ENCODE results near the gene NPAT.

NPAT gene

DNA sequence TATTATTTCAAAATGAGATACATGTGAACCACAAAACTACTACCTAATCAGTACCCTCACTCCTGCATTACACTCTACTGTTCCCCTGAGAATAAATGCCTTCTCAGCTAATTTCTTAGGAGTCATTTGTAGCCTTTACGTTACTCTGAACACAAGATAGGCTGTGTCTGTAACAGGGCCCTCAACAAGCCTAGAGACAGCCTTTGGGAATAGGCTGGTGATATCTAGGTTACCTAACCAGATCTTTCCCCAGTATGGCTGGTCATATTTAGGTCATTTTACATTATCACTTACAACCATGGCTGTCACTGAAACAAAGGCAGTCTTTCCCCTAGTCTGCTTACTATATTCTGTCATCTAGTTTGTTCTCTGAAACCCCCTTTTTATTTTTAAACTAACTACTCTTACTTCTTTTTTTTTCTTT is 14.6 kb upstream of the NPAT start:
- no peak overlapping the region for H3K4me3 ChIP-seq (ENCODE audit: insufficient read depth in 1 of 2, low read depth in 1 of 2, low read length in 2 of 2)
- H4K91ac ChIP-seq (ENCODE audit: low read length) = no peak overlapping the region
- no peak overlapping the region for H2AFZ ChIP-seq (ENCODE audit: low read depth, low read length)
- H3K4me1 ChIP-seq (ENCODE audit: control insufficient read depth, insufficient read depth, low read depth, low read length) = no peaks in the 10 kb centered on the region
- H2BK5ac ChIP-seq (ENCODE audit: low read depth, low read length, poor library complexity, severe bottlenecking) = no peak overlapping the region
- H3K79me1 ChIP-seq (replicated peaks; ENCODE audit: low read length, poor library complexity, severe bottlenecking) = peaks cover 22% of the 10 kb centered on the region
- no peak overlapping the region for H2BK15ac ChIP-seq (ENCODE audit: low read depth, poor library complexity, severe bottlenecking)
- peak overlapping the region in 1 of 2 experiments; percentile 72 for H2BK12ac ChIP-seq (ENCODE audit: low read length in 2 of 2)
- H3K23ac ChIP-seq (ENCODE audit: low read length in 2 of 2) = no peak overlapping the region
- H3K4me2 ChIP-seq (ENCODE audit: low read length, poor library complexity, severe bottlenecking) = no peak overlapping the region
- H2AK5ac ChIP-seq (ENCODE audit: low read length, severe bottlenecking) = no peak overlapping the region
- H3K9ac ChIP-seq (ENCODE audit: low read length) = no peak overlapping the region
- H3K9me3 ChIP-seq (ENCODE audit: control insufficient read depth, low read length) = no peaks in the 10 kb centered on the region
- H3K27me3 ChIP-seq (ENCODE audit: control insufficient read depth in 1 of 2, insufficient read depth in 1 of 2, low read length in 2 of 2) = no peaks in the 10 kb centered on the region
- peak overlapping the region; percentile 91 to 93 for H3K4ac ChIP-seq (ENCODE audit: low read depth in 1 of 2, low read length in 2 of 2)
- H3K27ac ChIP-seq (ENCODE audit: low read length, poor library complexity, severe bottlenecking) = no peak overlapping the region
- peaks cover 17 to 87% of the 10 kb centered on the region in 2 experiments for H3K36me3 ChIP-seq (ENCODE audit: control insufficient read depth in 1 of 2, insufficient read depth in 2 of 2, low read depth in 1 of 2, low read length in 2 of 2)
- no peak overlapping the region for H3K14ac ChIP-seq (ENCODE audit: low read length in 2 of 2)
- DNase-seq = peak; percentile 26
- WGBS = no CpG with 5 or more reads among the region's 1 CpG
- H2BK120ac ChIP-seq (ENCODE audit: low read depth, low read length) = no peak overlapping the region
- peak overlapping the region in 1 of 2 experiments; percentile 8 for H3K18ac ChIP-seq (ENCODE audit: low read depth in 1 of 2, low read length in 2 of 2)
- peak overlapping the region; percentile 60 for H4K8ac ChIP-seq (ENCODE audit: low read length)

DNA sequence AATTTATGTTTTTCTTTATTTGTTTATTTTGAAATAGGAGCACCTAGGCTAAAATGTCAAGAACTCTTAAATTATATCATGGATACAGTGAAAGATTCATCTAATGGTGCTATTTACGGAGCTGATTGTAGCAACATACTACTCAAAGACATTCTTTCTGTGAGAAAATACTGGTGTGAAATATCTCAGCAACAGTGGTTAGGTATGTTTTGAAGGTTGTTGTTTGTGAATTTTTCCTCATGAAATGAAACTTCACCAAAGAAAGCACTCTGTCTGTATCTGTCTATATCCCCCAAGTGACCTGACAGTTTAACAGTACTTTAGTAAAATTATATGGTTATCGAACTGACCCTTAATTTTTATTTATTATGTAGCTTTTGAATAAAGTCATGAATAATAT is 13.2 kb upstream of the NPAT start:
- Histone ChIP-seq H4K91ac (ENCODE audit: low read length) (no peak overlapping the region), H2AK5ac (ENCODE audit: low read length, severe bottlenecking) (no peak overlapping the region), H2BK120ac (ENCODE audit: low read depth, low read length) (no peak overlapping the region), H3K36me3 (ENCODE audit: control insufficient read depth in 1 of 2, insufficient read depth in 2 of 2, low read depth in 1 of 2, low read length in 2 of 2) (peaks cover 17 to 86% of the 10 kb centered on the region in 2 experiments), H3K18ac (ENCODE audit: low read depth in 1 of 2, low read length in 2 of 2) (no peak overlapping the region), H2BK12ac (ENCODE audit: low read length in 2 of 2) (no peak overlapping the region), H3K27ac (ENCODE audit: low read length, poor library complexity, severe bottlenecking) (no peak overlapping the region), H4K8ac (ENCODE audit: low read length) (no peak overlapping the region), H3K4me1 (ENCODE audit: control insufficient read depth, insufficient read depth, low read depth, low read length) (no peaks in the 10 kb centered on the region), H3K9ac (ENCODE audit: low read length) (no peak overlapping the region), H3K27me3 (ENCODE audit: control insufficient read depth in 1 of 2, insufficient read depth in 1 of 2, low read length in 2 of 2) (no peaks in the 10 kb centered on the region), H3K14ac (ENCODE audit: low read length in 2 of 2) (no peak overlapping the region), H2BK5ac (ENCODE audit: low read depth, low read length, poor library complexity, severe bottlenecking) (no peak overlapping the region), H3K4me3 (ENCODE audit: insufficient read depth in 1 of 2, low read depth in 1 of 2, low read length in 2 of 2) (no peak overlapping the region), H2BK15ac (ENCODE audit: low read depth, poor library complexity, severe bottlenecking) (no peak overlapping the region), H3K79me1 (replicated peaks; ENCODE audit: low read length, poor library complexity, severe bottlenecking) (peaks cover 21% of the 10 kb centered on the region), H3K4me2 (ENCODE audit: low read length, poor library complexity, severe bottlenecking) (no peak overlapping the region), H3K9me3 (ENCODE audit: control insufficient read depth, low read length) (no peaks in the 10 kb centered on the region), H3K4ac (ENCODE audit: low read depth in 1 of 2, low read length in 2 of 2) (no peak overlapping the region), H3K23ac (ENCODE audit: low read length in 2 of 2) (no peak overlapping the region), H2AFZ (ENCODE audit: low read depth, low read length) (no peak overlapping the region)
- no CpG with 5 or more reads among the region's 2 CpGs for WGBS
- DNase-seq = no peak

- no peak overlapping the region for H2AK5ac ChIP-seq (ENCODE audit: low read length, severe bottlenecking)
- no peaks in the 10 kb centered on the region for H3K9me3 ChIP-seq (ENCODE audit: control insufficient read depth, low read length)
- no peak overlapping the region for H2BK12ac ChIP-seq (ENCODE audit: low read length in 2 of 2)
- peaks cover 17 to 86% of the 10 kb centered on the region in 2 experiments for H3K36me3 ChIP-seq (ENCODE audit: control insufficient read depth in 1 of 2, insufficient read depth in 2 of 2, low read depth in 1 of 2, low read length in 2 of 2)
- H3K4me3 ChIP-seq (ENCODE audit: insufficient read depth in 1 of 2, low read depth in 1 of 2, low read length in 2 of 2) = no peak overlapping the region
- H2BK120ac ChIP-seq (ENCODE audit: low read depth, low read length) = no peak overlapping the region
- no peaks in the 10 kb centered on the region for H3K27me3 ChIP-seq (ENCODE audit: control insufficient read depth in 1 of 2, insufficient read depth in 1 of 2, low read length in 2 of 2)
- no peak overlapping the region for H3K18ac ChIP-seq (ENCODE audit: low read depth in 1 of 2, low read length in 2 of 2)
- H3K4ac ChIP-seq (ENCODE audit: low read depth in 1 of 2, low read length in 2 of 2) = no peak overlapping the region
- WGBS = no CpG with 5 or more reads among the region's 1 CpG
- H2BK15ac ChIP-seq (ENCODE audit: low read depth, poor library complexity, severe bottlenecking) = no peak overlapping the region
- no peak overlapping the region for H3K27ac ChIP-seq (ENCODE audit: low read length, poor library complexity, severe bottlenecking)
- no peaks in the 10 kb centered on the region for H3K4me1 ChIP-seq (ENCODE audit: control insufficient read depth, insufficient read depth, low read depth, low read length)
- peak overlapping the region; percentile 50 for H4K91ac ChIP-seq (ENCODE audit: low read length)
- no peak overlapping the region for H3K23ac ChIP-seq (ENCODE audit: low read length in 2 of 2)
- DNase-seq = no peak
- H3K14ac ChIP-seq (ENCODE audit: low read length in 2 of 2) = no peak overlapping the region
- H3K9ac ChIP-seq (ENCODE audit: low read length) = no peak overlapping the region
- H2AFZ ChIP-seq (ENCODE audit: low read depth, low read length) = no peak overlapping the region
- H3K79me1 ChIP-seq (replicated peaks; ENCODE audit: low read length, poor library complexity, severe bottlenecking) = peaks cover 21% of the 10 kb centered on the region
- no peak overlapping the region for H3K4me2 ChIP-seq (ENCODE audit: low read length, poor library complexity, severe bottlenecking)
- no peak overlapping the region for H2BK5ac ChIP-seq (ENCODE audit: low read depth, low read length, poor library complexity, severe bottlenecking)
- no peak overlapping the region for H4K8ac ChIP-seq (ENCODE audit: low read length)
Observed at GRCh38 chr11:108235192-108235591, 12.8 kb upstream of the NPAT start.

GRCh38 chr11:108233277-108233945 is 11.0 kb upstream of the NPAT start:
- no peak overlapping the region for H3K9ac ChIP-seq (ENCODE audit: low read length)
- H3K4ac ChIP-seq (ENCODE audit: low read depth in 1 of 2, low read length in 2 of 2) = no peak overlapping the region
- H3K27ac ChIP-seq (ENCODE audit: low read length, poor library complexity, severe bottlenecking) = no peak overlapping the region
- H3K23ac ChIP-seq (ENCODE audit: low read length in 2 of 2) = no peak overlapping the region
- no peak overlapping the region for H2BK120ac ChIP-seq (ENCODE audit: low read depth, low read length)
- no peak overlapping the region for H2AFZ ChIP-seq (ENCODE audit: low read depth, low read length)
- no peaks in the 10 kb centered on the region for H3K27me3 ChIP-seq (ENCODE audit: control insufficient read depth in 1 of 2, insufficient read depth in 1 of 2, low read length in 2 of 2)
- H4K91ac ChIP-seq (ENCODE audit: low read length) = no peak overlapping the region
- H2AK5ac ChIP-seq (ENCODE audit: low read length, severe bottlenecking) = no peak overlapping the region
- 100% methylated on average over 1 of the region's 2 CpGs for WGBS
- H4K8ac ChIP-seq (ENCODE audit: low read length) = peak overlapping the region; percentile 12
- H3K36me3 ChIP-seq (ENCODE audit: control insufficient read depth in 1 of 2, insufficient read depth in 2 of 2, low read depth in 1 of 2, low read length in 2 of 2) = peaks cover 23 to 89% of the 10 kb centered on the region in 2 experiments
- DNase-seq = peak; percentile 25
- H2BK5ac ChIP-seq (ENCODE audit: low read depth, low read length, poor library complexity, severe bottlenecking) = no peak overlapping the region
- no peak overlapping the region for H3K4me2 ChIP-seq (ENCODE audit: low read length, poor library complexity, severe bottlenecking)
- H3K9me3 ChIP-seq (ENCODE audit: control insufficient read depth, low read length) = no peaks in the 10 kb centered on the region
- H3K4me3 ChIP-seq (ENCODE audit: insufficient read depth in 1 of 2, low read depth in 1 of 2, low read length in 2 of 2) = no peak overlapping the region
- no peak overlapping the region for H2BK12ac ChIP-seq (ENCODE audit: low read length in 2 of 2)
- H3K14ac ChIP-seq (ENCODE audit: low read length in 2 of 2) = no peak overlapping the region
- no peaks in the 10 kb centered on the region for H3K4me1 ChIP-seq (ENCODE audit: control insufficient read depth, insufficient read depth, low read depth, low read length)
- peaks cover 22% of the 10 kb centered on the region for H3K79me1 ChIP-seq (replicated peaks; ENCODE audit: low read length, poor library complexity, severe bottlenecking)
- no peak overlapping the region for H3K18ac ChIP-seq (ENCODE audit: low read depth in 1 of 2, low read length in 2 of 2)
- no peak overlapping the region for H2BK15ac ChIP-seq (ENCODE audit: low read depth, poor library complexity, severe bottlenecking)
